Progenitor cell of endocrine pancreas (in vitro differentiated cells): ENCODE results near the gene AP1M2. TPM values are rescaled to one million over a fixed set of nuclear protein-coding genes. Genes with fewer than 3 reads are reported as not detected.

Source experiments
- DNase-seq: peaks from one replicate; pipeline ENCODE4 v3.0.0; 2021; ENCODE audit warnings: low spot score; ENCODE audit not compliant: unreplicated experiment
- H3K27ac Mint-ChIP-seq: 2 replicates; pipeline ENCODE4 v1.8.0; 2021; ENCODE audit warnings: mild to moderate bottlenecking, moderate library complexity, mixed read lengths
- H3K27me3 Mint-ChIP-seq: 2 replicates; pipeline ENCODE4 v1.8.0; 2021; ENCODE audit warnings: mixed read lengths
- H3K36me3 Mint-ChIP-seq: 2 replicates; pipeline ENCODE4 v1.8.0; 2022; ENCODE audit warnings: mixed read lengths; ENCODE audit not compliant: insufficient read depth
- H3K4me1 Mint-ChIP-seq: 2 replicates; pipeline ENCODE4 v1.8.0; 2021; ENCODE audit warnings: low read depth, mixed read lengths
- H3K4me3 Mint-ChIP-seq: 2 replicates; pipeline ENCODE4 v1.8.0; 2021; ENCODE audit warnings: low read depth, mild to moderate bottlenecking, moderate library complexity, mixed read lengths
- H3K9me3 Mint-ChIP-seq: 2 replicates; pipeline ENCODE4 v1.8.0; 2021; ENCODE audit warnings: low read depth, mixed read lengths
- total RNA-seq: library from RNA; stranded (reverse); gene quantifications from 2 replicates; pipeline ENCODE4 v1.2.1, GENCODE V29; 2021
- TF ChIP-seq, protein P1 (sequence below): fragments of 200-600 bp; sonication (generic); IDR thresholded peaks from one replicate; pipeline ENCODE4 v1.5.0; 2021; ENCODE audit warnings: antibody characterized with exemption, mild to moderate bottlenecking; ENCODE audit not compliant: unreplicated experiment

Gene AP1M2
- total RNA-seq, 1 donor from 2014 or later: 110 TPM

DNA sequence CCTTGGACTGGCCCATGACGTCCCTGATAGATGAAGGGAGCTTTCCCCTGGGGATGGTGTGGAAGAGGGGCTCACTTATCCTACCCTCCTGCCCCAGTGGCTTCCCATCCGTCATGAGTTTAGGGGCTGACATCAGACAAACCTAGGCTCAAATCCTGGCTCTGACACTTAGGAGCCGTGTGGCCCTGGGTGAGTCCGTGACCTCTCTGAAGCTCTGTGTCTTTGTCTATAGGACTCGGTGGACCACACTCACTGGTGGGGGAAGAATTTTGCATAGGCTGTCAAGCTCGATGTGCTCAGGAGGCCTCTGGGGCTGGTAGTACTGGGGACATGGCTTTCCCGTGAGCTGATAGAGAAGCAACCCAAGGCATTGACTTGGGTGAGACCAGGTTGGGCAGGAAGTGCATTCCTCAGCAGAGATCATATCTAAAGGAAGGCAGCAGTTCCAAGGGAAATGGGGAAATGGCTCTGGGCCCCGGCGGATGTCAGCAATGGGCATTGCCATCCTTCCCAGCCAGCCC, 17.4 kb upstream of the AP1M2 start:
- peaks cover 5% of the 10 kb centered on the region for H3K27me3 Mint-ChIP-seq
- H3K4me1 Mint-ChIP-seq: peaks cover 12% of the 10 kb centered on the region
- no peaks in the 10 kb centered on the region for H3K9me3 Mint-ChIP-seq
- no peaks in the 10 kb centered on the region for H3K36me3 Mint-ChIP-seq
- DNase-seq: no peak
- no peak overlapping the region for H3K27ac Mint-ChIP-seq
- TF ChIP-seq, protein P1, sequence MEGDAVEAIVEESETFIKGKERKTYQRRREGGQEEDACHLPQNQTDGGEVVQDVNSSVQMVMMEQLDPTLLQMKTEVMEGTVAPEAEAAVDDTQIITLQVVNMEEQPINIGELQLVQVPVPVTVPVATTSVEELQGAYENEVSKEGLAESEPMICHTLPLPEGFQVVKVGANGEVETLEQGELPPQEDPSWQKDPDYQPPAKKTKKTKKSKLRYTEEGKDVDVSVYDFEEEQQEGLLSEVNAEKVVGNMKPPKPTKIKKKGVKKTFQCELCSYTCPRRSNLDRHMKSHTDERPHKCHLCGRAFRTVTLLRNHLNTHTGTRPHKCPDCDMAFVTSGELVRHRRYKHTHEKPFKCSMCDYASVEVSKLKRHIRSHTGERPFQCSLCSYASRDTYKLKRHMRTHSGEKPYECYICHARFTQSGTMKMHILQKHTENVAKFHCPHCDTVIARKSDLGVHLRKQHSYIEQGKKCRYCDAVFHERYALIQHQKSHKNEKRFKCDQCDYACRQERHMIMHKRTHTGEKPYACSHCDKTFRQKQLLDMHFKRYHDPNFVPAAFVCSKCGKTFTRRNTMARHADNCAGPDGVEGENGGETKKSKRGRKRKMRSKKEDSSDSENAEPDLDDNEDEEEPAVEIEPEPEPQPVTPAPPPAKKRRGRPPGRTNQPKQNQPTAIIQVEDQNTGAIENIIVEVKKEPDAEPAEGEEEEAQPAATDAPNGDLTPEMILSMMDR: no peak
- H3K4me3 Mint-ChIP-seq: peak overlapping the region; percentile 58

DNA sequence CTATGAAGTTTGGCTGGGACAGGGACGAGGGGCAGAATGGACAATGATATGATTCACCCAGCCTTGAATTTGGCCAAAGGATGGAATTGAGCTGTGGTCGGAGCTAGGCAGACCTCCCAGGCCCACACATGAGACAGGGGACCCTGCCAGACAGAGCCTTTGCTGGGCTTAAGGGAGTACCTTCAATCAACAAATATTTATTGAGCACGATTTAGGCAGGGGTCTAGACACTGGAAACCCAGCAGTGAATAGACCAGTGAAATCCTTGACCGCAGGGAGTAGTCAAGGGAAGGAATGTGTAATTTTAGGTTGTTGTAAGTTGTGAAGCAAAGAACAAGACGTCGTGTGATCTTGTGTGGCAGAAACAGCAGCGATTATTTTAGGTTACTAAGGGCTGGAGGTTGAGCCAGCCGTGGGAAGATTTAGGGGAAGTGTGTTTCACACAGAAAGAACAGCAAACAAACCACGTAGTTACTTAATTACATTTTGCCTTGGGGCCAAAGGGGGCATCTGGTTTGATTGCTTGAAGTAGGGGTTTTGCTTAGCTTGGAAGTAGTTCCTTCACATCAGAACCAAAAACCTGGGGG, 16.9 kb upstream of the AP1M2 start:
- H3K4me3 Mint-ChIP-seq: peak overlapping the region; percentile 78
- H3K9me3 Mint-ChIP-seq: no peaks in the 10 kb centered on the region
- no peak for DNase-seq
- no peaks in the 10 kb centered on the region for H3K36me3 Mint-ChIP-seq
- H3K27me3 Mint-ChIP-seq: peaks cover 7% of the 10 kb centered on the region
- H3K27ac Mint-ChIP-seq: no peak overlapping the region
- peaks cover 12% of the 10 kb centered on the region for H3K4me1 Mint-ChIP-seq
- TF ChIP-seq, protein P1: no peak

- TF ChIP-seq, protein P1: no peak
- Mint-ChIP-seq H3K9me3 (no peaks in the 10 kb centered on the region), H3K27me3 (peaks cover 7% of the 10 kb centered on the region), H3K27ac (peak overlapping the region; percentile 90), H3K4me1 (peaks cover 12% of the 10 kb centered on the region), H3K36me3 (no peaks in the 10 kb centered on the region), H3K4me3 (peak overlapping the region; percentile 78)
- no peak for DNase-seq
These were observed 16.2 kb upstream of the AP1M2 start for GRCh38 chr19:10603084-10603872.

GRCh38 chr19:10602330-10603083, 15.4 kb upstream of the AP1M2 start:
- TF ChIP-seq, protein P1: no peak
- Mint-ChIP-seq H3K27ac (peak overlapping the region; percentile 90), H3K9me3 (no peaks in the 10 kb centered on the region), H3K27me3 (peaks cover 7% of the 10 kb centered on the region), H3K4me1 (peaks cover 12% of the 10 kb centered on the region), H3K4me3 (peak overlapping the region; percentile 78), H3K36me3 (no peaks in the 10 kb centered on the region)
- peak; percentile 77 for DNase-seq

DNA sequence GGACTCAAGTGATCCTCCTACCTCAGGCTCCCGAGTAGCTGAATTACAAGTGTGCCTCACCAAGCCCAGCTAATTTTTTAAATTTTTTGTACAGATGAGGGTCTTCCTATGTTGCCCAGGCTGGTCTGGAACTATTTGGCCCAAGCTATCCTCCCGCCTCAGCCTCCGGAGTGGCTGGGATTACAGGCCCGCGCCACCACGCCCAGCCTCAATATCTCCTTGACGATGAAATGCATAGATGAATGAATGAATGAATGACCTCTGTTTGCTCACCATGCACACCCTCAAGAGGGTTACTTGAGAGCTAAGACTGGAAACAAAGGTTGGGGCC, 14.9 kb upstream of the AP1M2 start:
- Mint-ChIP-seq H3K4me1 (peaks cover 12% of the 10 kb centered on the region), H3K27me3 (peaks cover 7% of the 10 kb centered on the region), H3K27ac (peak overlapping the region; percentile 59)

More for the DNA sequence above, 14.9 kb upstream of the AP1M2 start:
- TF ChIP-seq, protein P1: no peak
- no peaks in the 10 kb centered on the region for H3K9me3 Mint-ChIP-seq
- H3K4me3 Mint-ChIP-seq: peak overlapping the region; percentile 75
- DNase-seq: no peak
- no peaks in the 10 kb centered on the region for H3K36me3 Mint-ChIP-seq
